HL-60 (cell line): Measurements from ENCODE around the gene COL4A6.

Source experiments
- CTCF ChIP-seq: IDR thresholded peaks from one replicate; pipeline ENCODE4 v1.5.1; 2011; ENCODE audit warnings: low read length, control low read depth, inconsistent platforms; ENCODE audit not compliant: insufficient read depth
- POLR2AphosphoS5 ChIP-seq: IDR thresholded peaks from 2 replicates; pipeline ENCODE4 v1.6.1; 2012; ENCODE audit warnings: low read depth

- TF ChIP-seq CTCF (no peak), POLR2AphosphoS5 (no peak)
Measured at GRCh38 chrX:108211301-108211700, 226.9 kb downstream of the COL4A6 start.
